PC-3 (cell line): ENCODE results near the gene CEP112.

Source experiments
- CTCF ChIP-seq: fragments of 300-600 bp; sonication (generic); conservative IDR thresholded peaks from 2 replicates; pipeline ENCODE4 v1.5.1; 2017; ENCODE audit warnings: antibody characterized with exemption, low read depth, mild to moderate bottlenecking, low read length
- EZH2 ChIP-seq: fragments of 300-600 bp; sonication (generic); IDR thresholded peaks from one replicate; pipeline ENCODE4 v1.6.1; 2017; ENCODE audit warnings: antibody characterized with exemption, mild to moderate bottlenecking, low read length; ENCODE audit not compliant: unreplicated experiment
- EZH2phosphoT487 ChIP-seq: fragments of 300-600 bp; sonication (generic); IDR thresholded peaks from 2 replicates; pipeline ENCODE4 v1.6.1; 2018; ENCODE audit warnings: mild to moderate bottlenecking, antibody characterized with exemption, low read length, borderline replicate concordance

- TF ChIP-seq CTCF (no peak), EZH2 (no peak), EZH2phosphoT487 (no peak)
Measured at GRCh38 chr17:66142428-66142827, 49.5 kb downstream of the CEP112 start.
